MM.1S (cell line): Measurements from ENCODE around the gene CYP51A1.

ENCODE experiments used
- DNase-seq: peaks from one replicate; pipeline ENCODE4 v3.0.0-alpha.2; 2015
- H2AFZ ChIP-seq: fragments of 300-600 bp; sonication (generic); 2 replicates; pipeline ENCODE4 v1.6.0; 2016; ENCODE audit warnings: antibody characterized with exemption, low read length
- H3F3A ChIP-seq: fragments of 300-600 bp; sonication (generic); 2 replicates; pipeline ENCODE4 v1.6.1; 2016; ENCODE audit warnings: mild to moderate bottlenecking, antibody characterized with exemption, low read length, moderate library complexity, mixed read lengths; ENCODE audit not compliant: insufficient read depth
- H3K27ac ChIP-seq: fragments of 300-600 bp; sonication (generic); 2 replicates; pipeline ENCODE4 v1.5.1; 2016; ENCODE audit warnings: mild to moderate bottlenecking, low read length
- H3K27me3 ChIP-seq: fragments of 300-600 bp; sonication (generic); replicated peaks from 2 replicates; pipeline ENCODE4 v1.6.0; 2016; ENCODE audit warnings: low read length; ENCODE audit not compliant: insufficient read depth
- H3K36me3 ChIP-seq: fragments of 300-600 bp; sonication (generic); replicated peaks from 2 replicates; pipeline ENCODE4 v1.6.1; 2016; ENCODE audit warnings: mild to moderate bottlenecking, low read length, mixed read lengths; ENCODE audit not compliant: insufficient read depth
- H3K4me1 ChIP-seq: fragments of 300-600 bp; sonication (generic); 2 replicates; pipeline ENCODE4 v1.6.1; 2016; ENCODE audit warnings: low read length, mixed read lengths
- H3K4me2 ChIP-seq: fragments of 300-600 bp; sonication (generic); 2 replicates; pipeline ENCODE4 v1.6.0; 2016; ENCODE audit warnings: low read depth, low read length
- H3K4me3 ChIP-seq: fragments of 300-600 bp; sonication (generic); 2 replicates; pipeline ENCODE4 v1.5.1; 2016; ENCODE audit warnings: low read length, mixed read lengths
- H3K79me2 ChIP-seq: fragments of 300-600 bp; sonication (generic); 2 replicates; pipeline ENCODE4 v1.6.1; 2016; ENCODE audit warnings: mixed run types, low read length, mixed read lengths
- H3K9ac ChIP-seq: fragments of 300-600 bp; sonication (generic); 2 replicates; pipeline ENCODE4 v1.6.1; 2016; ENCODE audit warnings: low read length, mixed read lengths
- H3K9me2 ChIP-seq: fragments of 300-600 bp; sonication (generic); replicated peaks from 2 replicates; pipeline ENCODE4 v1.6.1; 2016; ENCODE audit warnings: mild to moderate bottlenecking, low read length, mixed read lengths; ENCODE audit not compliant: insufficient read depth
- H3K9me3 ChIP-seq: fragments of 300-600 bp; sonication (generic); replicated peaks from 2 replicates; pipeline ENCODE4 v1.6.1; 2016; ENCODE audit warnings: mild to moderate bottlenecking, low read length, mixed read lengths; ENCODE audit not compliant: insufficient read depth
- H4K20me1 ChIP-seq: fragments of 300-600 bp; sonication (generic); 2 replicates; pipeline ENCODE4 v1.6.1; 2016; ENCODE audit warnings: mild to moderate bottlenecking, low read length, moderate library complexity, mixed read lengths; ENCODE audit not compliant: insufficient read depth
- EZH2 ChIP-seq: fragments of 300-600 bp; sonication (generic); optimal IDR thresholded peaks from 2 replicates; pipeline ENCODE3; 2017; ENCODE audit warnings: low read depth, mild to moderate bottlenecking, antibody characterized with exemption, low read length, mixed read lengths
- EZH2phosphoT487 ChIP-seq: fragments of 300-600 bp; sonication (generic); IDR thresholded peaks from 2 replicates; pipeline ENCODE4 v1.6.1; 2018; ENCODE audit warnings: antibody characterized with exemption, low read length
- TF ChIP-seq, protein P1 (sequence below): fragments of 300-600 bp; sonication (generic); IDR thresholded peaks from 2 replicates; pipeline ENCODE4 v1.5.1; 2016; ENCODE audit warnings: antibody characterized with exemption, low read length, mixed read lengths

Gene CYP51A1

DNA sequence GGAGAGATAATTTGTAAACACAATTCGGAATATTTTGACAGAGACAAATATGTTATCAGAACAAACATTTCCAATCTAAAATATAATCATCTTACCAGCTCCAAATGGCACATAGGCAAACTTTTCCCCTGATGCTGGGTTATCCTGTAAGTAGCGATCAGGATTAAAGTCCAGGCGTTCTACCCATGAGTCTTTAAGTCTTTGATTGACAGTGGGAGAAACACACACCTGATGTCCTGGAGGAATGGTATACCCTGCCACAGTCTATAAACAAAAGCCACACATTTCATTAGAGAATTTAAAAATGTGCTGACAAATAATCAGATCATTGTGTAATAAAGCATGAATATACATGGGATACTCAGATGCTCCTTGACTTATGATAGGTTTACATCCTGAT lies 17.3 kb downstream of the CYP51A1 start:
- Histone ChIP-seq H3K4me2 (no peak overlapping the region), H2AFZ (no peak overlapping the region), H3K36me3 (peaks cover 3% of the 10 kb centered on the region; the same call in 1 of the 2 replicates), H3F3A (no peaks in the 10 kb centered on the region), H3K9me3 (no peaks in the 10 kb centered on the region), H3K9me2 (no peaks in the 10 kb centered on the region), H3K4me1 (no peaks in the 10 kb centered on the region), H3K79me2 (peaks cover 27% of the 10 kb centered on the region), H3K27me3 (no peaks in the 10 kb centered on the region), H3K4me3 (no peak overlapping the region), H3K9ac (no peak overlapping the region), H3K27ac (no peak overlapping the region), H4K20me1 (0 out of 2 replicates have a peak, but pooled peaks cover 7% of the 10 kb centered on the region)
- no peak for DNase-seq
- TF ChIP-seq, protein P1, sequence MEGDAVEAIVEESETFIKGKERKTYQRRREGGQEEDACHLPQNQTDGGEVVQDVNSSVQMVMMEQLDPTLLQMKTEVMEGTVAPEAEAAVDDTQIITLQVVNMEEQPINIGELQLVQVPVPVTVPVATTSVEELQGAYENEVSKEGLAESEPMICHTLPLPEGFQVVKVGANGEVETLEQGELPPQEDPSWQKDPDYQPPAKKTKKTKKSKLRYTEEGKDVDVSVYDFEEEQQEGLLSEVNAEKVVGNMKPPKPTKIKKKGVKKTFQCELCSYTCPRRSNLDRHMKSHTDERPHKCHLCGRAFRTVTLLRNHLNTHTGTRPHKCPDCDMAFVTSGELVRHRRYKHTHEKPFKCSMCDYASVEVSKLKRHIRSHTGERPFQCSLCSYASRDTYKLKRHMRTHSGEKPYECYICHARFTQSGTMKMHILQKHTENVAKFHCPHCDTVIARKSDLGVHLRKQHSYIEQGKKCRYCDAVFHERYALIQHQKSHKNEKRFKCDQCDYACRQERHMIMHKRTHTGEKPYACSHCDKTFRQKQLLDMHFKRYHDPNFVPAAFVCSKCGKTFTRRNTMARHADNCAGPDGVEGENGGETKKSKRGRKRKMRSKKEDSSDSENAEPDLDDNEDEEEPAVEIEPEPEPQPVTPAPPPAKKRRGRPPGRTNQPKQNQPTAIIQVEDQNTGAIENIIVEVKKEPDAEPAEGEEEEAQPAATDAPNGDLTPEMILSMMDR = no peak
- TF ChIP-seq EZH2phosphoT487 (no peak), EZH2 (no peak)

DNA sequence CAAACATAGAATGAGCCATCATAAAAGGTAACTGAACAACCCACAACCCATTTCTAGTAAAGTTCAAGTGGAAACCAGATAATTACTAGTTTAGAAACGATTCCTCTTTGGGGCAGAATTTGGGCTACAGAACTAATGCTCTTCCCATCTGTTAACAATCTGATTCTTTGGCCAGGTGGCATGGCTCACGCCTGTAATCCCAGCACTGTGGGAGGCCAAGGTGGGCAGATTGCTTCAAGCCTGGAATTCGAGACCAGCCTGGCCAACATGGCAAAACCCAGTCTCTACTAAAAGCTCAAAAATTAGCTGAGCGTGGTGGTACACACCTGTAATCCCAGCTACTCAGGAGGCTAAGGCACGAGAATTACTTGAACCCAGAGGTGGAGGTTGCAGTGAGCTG lies 18.5 kb downstream of the CYP51A1 start:
- Histone ChIP-seq H3K36me3 (peaks cover 3% of the 10 kb centered on the region), H4K20me1 (0 out of 2 replicates have a peak, but pooled peaks cover 7% of the 10 kb centered on the region)

DNA sequence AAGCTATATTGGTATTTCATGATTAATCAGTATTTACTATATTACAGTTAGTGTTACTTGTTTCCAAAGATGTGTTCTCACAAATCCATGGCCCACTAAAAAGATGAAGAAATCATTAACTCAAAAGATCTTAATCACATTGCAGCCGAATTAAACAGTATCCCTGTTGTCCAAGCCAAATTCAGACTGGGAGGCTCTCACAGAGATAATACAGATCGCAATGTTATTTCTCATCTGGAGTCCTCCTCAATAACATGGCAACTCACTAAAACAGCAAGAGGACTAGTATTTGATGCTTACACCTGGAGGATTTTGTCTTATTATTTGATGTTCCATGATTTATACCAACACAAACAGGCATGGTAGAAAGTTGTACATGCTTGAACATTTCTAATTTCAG lies 23.4 kb downstream of the CYP51A1 start:
- H3K4me2 ChIP-seq = no peak overlapping the region
- no peak for DNase-seq
- H3K36me3 ChIP-seq = no peaks in the 10 kb centered on the region; the same call in none of the 2 replicates
- no peak overlapping the region for H3K27ac ChIP-seq
- no peak overlapping the region for H3K4me3 ChIP-seq
- no peaks in the 10 kb centered on the region for H3K9me3 ChIP-seq
- no peaks in the 10 kb centered on the region for H3K9me2 ChIP-seq
- no peaks in the 10 kb centered on the region for H3K79me2 ChIP-seq
- no peaks in the 10 kb centered on the region for H3K27me3 ChIP-seq
- no peak overlapping the region for H2AFZ ChIP-seq
- H3K4me1 ChIP-seq = no peaks in the 10 kb centered on the region
- H4K20me1 ChIP-seq = no peaks in the 10 kb centered on the region
- H3K9ac ChIP-seq = no peak overlapping the region
- H3F3A ChIP-seq = no peaks in the 10 kb centered on the region
- no peak for TF ChIP-seq EZH2
- TF ChIP-seq, protein P1 = no peak
- no peak for TF ChIP-seq EZH2phosphoT487

More for the DNA sequence above, 18.5 kb downstream of the CYP51A1 start:
- Histone ChIP-seq H3K27me3 (no peaks in the 10 kb centered on the region), H3K9me2 (no peaks in the 10 kb centered on the region), H3K4me1 (no peaks in the 10 kb centered on the region), H3F3A (no peaks in the 10 kb centered on the region), H2AFZ (no peak overlapping the region), H3K4me3 (no peak overlapping the region), H3K4me2 (no peak overlapping the region), H3K79me2 (peaks cover 16% of the 10 kb centered on the region), H3K9ac (no peak overlapping the region), H3K9me3 (no peaks in the 10 kb centered on the region), H3K27ac (no peak overlapping the region)
- TF ChIP-seq EZH2 = no peak
- TF ChIP-seq, protein P1 = no peak
- TF ChIP-seq EZH2phosphoT487 = no peak
- no peak for DNase-seq
